GM21515 (cell line): Measurements from ENCODE around the gene SMLR1.

Source experiments
- ATAC-seq: cut with Tn5 transposase; IDR thresholded peaks from one replicate; pipeline ENCODE4 v1.9.1; 2021; ENCODE audit not compliant: unreplicated experiment

The SMLR1 gene

DNA sequence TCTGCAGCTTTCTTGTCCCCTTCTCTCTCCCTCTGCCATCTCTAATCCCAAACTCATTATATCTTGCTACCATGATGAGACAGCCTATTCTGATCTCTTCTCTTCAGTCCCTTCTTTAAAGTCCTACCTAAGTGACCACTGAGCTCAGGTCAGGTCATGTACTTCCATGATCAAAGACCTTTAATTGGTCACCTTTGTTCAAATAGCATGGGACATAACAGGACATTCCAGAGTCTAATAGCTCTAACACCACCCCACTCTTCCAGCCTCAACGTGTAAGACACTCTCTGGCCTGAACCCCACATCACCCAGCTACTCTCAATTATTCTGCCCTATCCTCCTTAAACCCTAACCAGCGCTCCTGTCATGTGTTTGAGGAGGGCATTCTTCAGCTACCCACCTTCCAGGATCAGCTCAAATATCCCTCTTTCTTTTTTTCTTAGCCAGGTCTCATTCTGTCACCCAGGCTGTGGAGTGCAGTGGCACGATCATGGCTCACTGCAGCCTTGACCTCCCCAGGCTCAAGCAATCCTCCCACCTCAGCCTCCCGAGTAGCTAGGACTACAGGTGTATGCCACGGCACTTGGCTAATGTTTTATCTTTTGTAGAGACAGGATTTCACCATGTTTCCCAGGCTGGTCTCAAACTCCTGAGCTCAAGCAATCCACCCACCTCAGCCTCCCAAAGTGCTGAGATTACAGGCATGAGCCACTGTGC lies 2.1 kb upstream of the SMLR1 start:
- no peak for ATAC-seq

DNA sequence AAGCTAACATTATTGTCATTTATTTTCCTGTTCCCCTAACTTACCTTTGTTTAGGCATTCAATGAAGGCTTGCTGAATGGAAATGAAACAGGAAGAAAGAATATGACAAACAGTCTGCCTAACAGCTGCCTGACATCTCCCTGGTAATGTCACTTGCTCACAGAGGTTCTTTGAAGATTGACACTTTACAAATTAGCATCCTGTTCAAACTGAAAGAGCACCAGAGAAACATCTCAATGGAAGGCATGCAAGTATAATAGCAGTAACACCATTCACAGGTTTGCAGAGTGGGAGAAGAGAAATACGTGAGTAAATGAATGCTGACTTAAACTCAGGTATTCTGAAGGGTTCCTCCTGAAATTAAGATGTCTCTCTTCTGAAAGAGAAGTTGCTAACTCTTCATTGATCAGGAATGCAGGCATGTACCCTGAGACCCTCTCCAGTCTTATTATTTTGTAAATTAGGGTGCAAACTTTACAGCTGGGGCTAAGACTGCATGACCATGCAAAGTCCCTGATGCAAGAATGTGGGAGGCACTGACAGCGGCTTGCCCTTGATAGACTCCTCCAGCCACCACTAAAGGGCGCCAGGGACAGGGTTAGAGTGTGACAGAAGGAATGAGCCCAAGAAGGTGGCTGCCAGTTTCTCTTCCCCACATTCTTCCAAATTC lies 1.3 kb upstream of the SMLR1 start:
- ATAC-seq = no peak

DNA sequence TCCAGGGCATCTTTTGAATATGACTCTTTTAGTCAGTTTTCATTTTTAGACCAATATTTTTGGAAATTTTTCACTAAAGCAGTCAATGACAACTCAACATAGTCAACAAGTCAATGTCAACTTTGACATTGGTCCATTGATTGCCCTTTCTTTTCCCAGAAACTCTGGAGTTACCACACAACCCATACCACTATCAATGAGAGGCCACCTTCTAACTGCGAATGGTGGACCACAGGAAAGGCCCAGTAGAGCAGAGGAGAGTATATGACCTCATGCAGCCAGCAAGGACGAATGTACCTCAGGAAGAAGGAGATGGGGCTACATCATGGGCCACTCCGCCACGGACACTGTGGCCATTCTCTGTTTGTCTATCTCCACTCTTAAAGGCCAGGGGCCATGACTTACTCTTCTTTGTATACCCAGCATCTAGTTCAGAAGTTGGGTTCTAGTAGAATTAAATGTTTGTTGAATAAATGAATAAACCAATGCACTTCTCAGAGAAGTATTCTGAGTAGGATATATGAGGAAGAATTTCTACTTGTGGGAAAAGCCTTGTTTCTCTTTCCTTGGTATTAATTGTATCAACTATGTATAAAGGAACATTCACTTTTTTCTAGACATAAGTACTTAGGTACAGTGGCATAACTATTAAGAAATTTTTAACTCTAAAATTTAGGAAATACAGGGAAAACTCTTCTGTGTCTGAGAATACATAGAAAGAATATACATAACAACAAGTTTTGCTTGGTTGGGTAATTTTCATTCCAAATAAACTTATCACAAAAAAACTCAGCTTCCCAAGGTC lies 562 bp upstream of the SMLR1 start:
- no peak for ATAC-seq

DNA sequence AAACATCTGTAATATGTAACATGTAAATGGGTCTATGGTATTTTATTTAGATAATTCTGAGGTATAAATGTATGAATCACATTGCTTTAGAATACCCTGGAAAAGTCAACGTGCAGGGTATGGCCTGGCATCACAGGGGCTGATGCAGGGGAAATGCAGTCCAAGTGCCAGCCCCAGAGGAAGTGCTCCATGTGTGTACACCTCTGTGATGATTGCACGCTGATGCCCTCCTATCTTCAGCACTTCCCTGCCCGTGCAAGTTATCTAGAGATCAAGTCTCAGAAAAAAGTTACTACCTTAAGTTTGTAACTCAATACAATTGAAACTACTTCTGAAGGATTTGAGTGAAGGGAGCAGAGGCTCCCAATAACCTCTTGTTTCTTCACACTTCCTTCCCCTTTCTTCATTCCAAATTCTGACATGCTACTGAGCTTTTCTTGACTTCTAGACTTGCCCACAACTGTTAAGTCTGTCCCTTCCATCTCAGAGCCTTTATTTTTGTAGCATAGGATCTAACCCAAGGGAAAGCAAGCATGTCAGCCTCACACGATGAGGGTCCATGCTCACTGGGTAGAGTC lies 2.2 kb downstream of the SMLR1 start:
- no peak for ATAC-seq

DNA sequence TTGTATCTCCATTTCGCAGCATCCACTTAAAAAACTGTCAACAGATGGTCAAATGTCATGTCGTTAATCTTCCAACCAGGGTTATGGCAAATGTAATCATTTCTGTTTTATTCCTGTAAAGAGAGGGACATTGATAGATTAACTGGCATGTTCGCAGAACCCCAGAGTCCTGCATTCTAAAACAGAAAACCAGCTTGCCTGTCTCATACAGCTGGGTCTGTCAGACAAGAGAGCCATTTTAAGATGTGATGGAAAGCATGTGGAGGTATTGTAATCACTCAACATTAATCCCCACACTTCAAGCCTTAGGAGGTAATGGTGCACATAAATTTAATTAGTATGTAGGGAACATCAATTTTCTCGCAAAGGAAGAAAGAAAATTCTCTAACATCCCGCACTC lies 4.4 kb downstream of the SMLR1 start:
- ATAC-seq = no peak

DNA sequence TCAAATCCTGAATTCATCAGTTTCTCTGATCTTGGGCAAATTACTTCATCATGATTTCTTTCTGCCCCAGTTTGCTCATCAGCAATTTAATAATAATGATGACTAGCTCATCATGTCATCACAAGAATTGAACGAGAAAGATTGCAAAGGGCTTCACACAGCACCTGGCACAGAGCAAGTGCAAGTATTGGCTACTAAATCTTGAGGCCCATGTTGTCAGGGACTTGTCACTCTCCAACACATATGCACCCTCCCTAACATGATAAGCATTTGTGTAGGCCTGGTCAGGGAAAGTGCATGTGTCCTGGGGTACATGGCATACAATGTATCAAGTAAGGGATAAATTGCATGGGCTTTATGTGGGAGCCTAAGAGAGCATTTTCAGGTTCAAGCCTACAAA lies 6.4 kb downstream of the SMLR1 start:
- ATAC-seq = no peak

DNA sequence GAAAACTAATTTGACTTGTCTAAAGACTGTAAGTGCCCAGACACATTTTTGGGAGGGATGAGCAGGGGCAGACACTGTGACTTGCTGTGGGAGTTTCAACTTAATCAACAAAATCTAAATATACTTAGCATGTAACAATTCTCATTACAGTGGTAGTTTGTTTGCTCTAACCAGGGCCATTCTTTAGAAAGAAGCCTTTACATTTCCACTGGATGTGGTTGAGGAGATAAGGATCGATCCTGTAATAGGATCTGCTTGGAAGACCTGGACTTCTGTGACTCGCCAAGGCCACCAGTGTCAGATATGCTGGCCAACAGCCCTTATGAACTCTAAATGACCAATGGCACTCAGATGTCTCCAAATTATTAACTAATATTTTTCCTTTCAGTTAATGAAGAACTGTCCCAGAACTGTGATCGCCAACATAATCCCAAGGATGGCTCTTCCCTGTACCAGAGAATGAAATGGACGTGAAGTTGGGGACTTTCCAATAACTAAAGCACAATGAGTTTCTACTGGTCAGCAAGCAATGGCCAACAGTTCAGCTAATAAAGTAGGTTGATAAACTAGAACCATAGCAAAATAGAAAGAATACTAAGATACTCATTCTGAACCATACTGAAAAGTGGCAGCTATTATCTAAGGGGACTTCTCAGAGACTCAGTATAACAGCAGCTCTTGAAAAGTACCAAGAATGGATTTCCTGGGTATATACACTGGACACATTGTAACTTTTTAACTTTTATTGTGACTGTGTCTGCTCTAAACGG lies 7.5 kb downstream of the SMLR1 start:
- ATAC-seq = no peak

DNA sequence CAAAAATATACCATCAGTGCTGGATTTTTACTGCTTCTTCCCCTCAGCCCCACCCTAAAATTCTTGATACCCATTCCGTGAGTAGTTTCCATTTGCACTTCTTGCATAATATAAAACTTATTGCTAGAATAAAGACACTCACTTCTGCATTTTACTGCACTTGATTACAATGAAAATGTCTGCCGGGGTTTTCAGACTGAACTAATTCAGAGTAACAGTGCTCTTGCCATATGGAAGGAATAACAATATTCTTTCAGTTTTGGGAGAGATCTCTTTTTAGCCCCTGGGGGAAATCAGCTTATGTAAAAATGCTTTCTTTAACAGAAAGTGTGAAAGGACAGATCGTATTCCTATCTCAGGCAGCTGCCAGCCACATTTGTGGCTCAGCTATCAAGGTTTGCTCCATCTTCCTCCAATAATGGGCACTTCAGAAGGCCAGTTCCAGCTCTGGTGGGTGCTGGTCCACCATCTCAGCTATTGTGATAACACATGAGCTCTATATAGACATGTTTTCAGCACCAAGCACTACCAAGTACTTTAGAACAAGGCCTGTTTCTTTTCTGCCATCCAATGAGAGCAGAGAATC lies 8.9 kb downstream of the SMLR1 start:
- ATAC-seq = no peak

DNA sequence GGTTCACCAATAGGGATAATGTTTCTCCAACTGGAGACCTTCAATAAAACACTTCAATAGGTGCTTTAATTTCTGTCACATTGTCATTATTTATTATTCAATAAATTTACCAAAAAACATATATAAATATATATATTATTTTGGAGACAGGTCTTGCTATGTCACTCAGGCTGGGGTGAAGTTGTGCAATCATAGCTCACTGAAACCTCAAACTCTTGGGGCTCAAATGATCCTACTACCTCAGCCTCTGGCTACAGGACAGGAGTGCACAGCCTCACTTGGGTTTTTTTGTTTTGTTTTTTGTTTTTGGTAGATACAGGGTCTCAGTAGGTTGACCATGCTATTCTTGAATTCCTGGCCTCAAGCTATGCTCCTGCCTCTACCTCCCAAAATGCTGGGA lies 9.9 kb downstream of the SMLR1 start:
- no peak for ATAC-seq

DNA sequence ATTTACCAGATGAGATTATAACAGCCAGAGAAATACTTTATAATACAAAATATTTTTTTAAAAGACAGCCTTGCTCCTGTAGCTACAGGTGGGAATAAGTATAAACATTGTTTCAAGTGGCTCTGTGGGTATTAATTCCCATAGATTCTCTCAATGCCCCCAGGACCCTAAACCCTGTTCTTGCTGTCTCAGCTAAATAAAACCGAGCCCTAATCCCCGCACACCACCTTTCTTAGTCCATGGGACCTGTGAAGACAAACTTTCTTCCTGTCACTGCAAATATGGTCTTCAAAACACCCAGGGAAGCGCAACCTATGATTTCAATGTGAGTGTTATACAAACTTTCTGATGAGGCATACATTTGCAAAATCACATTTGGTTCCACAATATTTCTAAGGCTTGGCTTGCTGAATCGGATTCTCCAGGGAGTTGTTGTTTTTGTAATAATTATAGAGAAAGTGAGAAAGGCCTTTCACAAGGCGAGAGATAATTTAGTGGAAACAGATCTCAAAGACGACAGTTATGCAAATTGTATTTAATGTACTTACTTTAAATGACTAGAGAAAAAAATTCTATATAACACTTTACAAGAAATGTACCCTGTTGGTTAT lies 11.1 kb downstream of the SMLR1 start:
- no peak for ATAC-seq

DNA sequence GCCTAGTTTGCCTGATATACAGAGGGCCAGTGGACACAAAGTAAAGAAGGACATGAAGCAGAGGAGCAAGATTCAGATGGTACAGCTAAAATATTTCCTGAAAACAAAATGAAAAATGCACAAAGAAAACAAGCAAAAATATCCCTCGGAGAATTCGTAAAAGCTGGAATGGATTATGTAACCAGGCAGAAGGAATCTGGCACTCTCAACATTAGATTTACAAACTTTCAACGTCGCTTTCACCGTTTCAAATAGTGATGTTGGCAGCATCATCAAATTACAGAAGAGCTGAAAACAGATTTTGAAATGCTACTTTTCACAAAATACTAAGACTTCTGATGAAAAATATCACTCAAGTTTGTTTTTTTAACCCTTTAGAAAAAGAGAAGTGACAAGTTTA lies 11.7 kb downstream of the SMLR1 start:
- ATAC-seq = no peak

DNA sequence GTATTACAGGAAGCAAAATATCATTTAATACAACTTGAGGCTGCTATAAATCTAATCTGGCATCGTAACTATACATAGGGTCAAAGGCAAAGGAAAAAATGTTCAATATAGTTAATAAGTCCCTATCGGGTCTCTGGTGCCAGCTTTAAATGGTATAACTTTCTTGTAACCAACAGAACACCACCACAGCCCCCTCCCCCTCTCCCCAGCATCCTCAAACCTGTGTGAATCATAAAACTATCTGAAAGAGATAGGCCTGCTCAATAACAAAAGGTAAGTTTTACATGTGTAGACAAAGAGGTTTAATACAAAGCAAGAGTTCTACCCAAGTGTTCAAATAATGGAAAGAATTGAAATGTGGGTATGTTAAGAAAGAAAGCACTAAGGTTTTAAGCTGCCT lies 12.2 kb downstream of the SMLR1 start:
- ATAC-seq = no peak

DNA sequence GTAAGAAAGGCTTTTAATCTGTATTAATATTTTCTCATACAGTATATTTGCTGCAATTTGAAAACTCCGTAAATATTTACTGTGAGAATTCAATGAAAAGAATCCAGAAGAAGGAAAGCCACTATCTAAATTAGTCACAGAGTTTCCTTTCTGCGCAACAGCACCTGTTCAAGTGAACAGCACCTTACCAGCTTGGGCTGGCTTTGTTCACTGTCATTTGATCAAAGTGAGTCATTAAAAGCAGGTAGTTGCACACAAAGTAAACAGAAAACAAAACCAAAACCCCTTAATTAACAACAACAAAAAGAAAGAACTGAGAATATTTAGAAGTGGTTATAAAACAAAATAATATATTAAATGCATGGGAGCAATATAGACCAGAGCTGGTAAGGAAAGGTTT lies 12.8 kb downstream of the SMLR1 start:
- ATAC-seq = no peak

DNA sequence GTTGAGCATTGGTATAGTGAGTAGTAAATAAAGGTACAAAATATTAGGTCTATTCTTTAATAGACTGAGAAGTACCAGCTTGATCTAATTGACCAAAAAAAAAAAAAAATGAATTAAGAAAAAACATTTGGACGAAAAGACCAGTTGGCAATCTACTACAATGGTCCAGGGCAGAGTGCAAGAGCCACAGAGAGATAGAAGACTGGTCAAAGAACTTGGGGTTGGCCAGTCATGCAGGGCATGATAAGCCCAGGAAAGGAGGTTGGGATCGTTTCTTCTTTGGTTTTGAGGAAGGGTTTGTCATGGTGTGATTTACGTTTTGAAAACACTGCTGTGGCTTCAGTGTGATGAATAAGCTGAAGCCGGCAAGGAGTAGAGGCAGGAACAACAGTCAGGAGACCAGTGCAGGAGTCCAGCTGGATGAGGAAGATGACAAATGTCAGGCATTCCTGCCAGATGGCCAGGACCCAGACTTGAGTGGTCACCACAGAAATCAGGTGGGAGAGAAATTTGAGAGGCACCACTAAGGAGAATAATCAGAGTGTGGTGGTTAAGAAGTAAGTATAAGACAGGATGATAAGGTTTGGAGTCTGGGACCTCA lies 14.0 kb downstream of the SMLR1 start:
- no peak for ATAC-seq

DNA sequence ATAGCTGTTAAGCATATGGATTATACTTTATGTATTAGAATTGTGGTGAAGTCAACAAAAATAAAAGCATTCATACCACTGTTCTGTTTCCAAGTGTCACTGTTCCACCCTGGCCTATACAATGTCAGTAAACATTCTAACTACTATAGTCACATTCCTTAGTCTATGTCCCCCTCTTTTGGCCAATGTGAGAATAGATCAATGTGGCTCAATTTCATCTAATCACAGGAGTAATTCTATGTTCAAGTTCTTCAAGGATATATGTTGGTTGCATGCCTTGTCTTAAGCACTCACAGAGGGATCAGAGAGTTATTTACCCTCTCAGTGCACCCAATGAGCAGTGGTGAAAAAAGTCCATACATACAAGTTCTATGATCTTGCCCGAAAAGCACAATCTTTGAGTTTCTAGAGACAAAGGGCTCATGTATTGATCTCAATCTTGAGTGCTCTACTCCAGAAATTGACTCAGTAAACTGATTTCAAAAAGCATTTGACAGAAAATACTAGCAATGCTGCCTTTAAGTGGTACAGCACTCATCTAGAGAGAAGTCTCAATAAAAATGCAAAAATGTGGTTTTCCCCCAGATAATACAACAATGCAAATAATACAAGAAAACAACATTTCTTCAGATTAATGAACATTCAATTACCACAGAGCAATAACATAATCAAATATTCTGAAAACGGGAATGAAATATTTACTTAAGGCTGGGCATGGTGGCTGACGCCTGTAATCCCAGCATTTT lies 16.5 kb downstream of the SMLR1 start:
- peak; percentile 75 for ATAC-seq

DNA sequence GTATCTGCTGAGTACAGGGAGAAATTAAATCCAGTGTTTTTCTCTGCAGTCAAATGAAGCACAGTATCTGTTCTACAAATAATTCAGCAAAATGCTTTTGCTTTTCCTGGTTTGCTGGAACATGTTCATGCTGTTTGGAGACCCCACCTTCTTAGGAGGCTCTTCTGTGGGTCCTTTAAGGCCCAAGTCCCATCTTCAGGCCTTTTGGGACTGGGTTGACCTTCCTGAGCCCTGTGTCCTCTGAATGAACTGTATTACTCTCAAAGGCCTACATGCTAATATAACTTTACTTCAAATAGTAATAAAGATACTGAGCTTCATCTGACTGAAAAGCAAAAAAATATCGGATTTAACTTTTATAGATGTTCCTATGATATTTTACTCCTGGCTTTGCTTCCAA lies 19.3 kb downstream of the SMLR1 start:
- no peak for ATAC-seq

DNA sequence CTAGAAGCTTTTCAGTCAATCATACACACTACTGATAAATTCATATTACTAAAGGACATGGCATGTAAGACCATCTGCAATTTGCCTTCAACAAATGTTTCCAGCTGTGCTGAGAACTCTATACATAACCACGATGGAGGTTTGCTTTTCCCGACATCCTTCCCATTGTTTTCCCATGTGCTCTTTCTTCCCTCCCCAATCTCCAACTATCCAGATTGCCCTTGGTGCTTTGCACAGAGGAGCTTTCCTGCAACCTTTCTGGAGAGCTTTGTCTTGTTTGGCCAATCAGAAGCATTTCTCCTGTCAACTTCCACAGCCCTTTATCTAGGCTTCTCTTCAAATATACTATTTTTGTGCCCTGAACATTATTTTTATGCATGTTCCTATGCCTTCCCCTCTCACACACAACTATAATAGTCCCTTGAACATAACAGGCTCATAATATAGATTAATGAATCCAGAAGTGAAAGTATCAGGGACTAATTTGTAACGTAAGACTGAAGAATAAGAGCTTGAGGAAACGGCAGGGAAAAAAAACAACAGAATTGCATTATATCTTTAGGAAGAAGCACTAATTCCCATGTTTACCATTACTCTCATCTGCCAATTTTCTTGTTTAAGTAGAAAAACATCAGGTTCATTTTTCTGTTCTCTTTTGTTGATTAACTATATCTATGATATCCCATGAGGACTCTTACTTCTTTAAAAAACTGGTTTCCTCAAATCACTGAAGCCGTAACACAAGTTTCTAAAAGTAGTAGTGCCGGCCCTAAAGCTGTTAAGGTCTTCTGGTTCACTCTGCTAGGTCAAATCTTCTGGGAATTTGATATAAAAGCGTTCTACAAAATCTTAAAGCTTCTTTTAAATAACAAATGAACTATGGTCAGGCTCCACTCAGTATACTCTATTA lies 20.1 kb downstream of the SMLR1 start:
- no peak for ATAC-seq

DNA sequence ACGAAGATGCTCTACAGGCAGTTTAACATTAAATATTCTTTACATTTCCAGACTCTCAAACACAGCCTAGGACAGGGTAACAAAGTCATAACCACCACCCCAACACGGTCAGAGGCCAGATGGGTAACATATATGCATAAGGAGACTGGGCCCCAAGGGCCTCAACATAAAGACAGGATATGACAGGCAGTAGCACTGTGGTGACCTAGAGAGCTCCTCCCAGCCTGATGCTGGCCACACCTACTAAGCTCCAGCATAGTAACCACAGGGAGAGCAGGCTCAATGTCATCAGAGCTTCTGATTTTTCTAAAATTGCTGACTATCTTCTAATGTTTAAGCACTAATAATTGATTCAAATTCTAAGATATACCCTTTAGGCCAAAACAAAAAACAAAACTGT lies 21.7 kb downstream of the SMLR1 start:
- ATAC-seq = peak; percentile 85
